GM12865 (cell line): ENCODE measurements around the gene C13orf46.

Experiments
- DNase-seq: peaks from one replicate; pipeline ENCODE4 v3.0.0; 2010; ENCODE audit warnings: low read depth
- H3K4me3 ChIP-seq: 2 replicates; pipeline ENCODE4 v1.5.1; 2011; ENCODE audit warnings: mild to moderate bottlenecking, low read depth, low read length, control low read depth
- CTCF ChIP-seq: IDR thresholded peaks from 2 replicates; pipeline ENCODE4 v1.5.1; 2011; ENCODE audit warnings: low read length, control low read depth, low read depth, inconsistent platforms; ENCODE audit not compliant: insufficient read depth; ENCODE audit errors: missing control alignments

Gene C13orf46

GRCh38 chr13:113929628-113930615 lies 44.0 kb downstream of the C13orf46 start:
- TF ChIP-seq CTCF: no peak
- DNase-seq: no peak
- no peak overlapping the region for H3K4me3 ChIP-seq

DNA sequence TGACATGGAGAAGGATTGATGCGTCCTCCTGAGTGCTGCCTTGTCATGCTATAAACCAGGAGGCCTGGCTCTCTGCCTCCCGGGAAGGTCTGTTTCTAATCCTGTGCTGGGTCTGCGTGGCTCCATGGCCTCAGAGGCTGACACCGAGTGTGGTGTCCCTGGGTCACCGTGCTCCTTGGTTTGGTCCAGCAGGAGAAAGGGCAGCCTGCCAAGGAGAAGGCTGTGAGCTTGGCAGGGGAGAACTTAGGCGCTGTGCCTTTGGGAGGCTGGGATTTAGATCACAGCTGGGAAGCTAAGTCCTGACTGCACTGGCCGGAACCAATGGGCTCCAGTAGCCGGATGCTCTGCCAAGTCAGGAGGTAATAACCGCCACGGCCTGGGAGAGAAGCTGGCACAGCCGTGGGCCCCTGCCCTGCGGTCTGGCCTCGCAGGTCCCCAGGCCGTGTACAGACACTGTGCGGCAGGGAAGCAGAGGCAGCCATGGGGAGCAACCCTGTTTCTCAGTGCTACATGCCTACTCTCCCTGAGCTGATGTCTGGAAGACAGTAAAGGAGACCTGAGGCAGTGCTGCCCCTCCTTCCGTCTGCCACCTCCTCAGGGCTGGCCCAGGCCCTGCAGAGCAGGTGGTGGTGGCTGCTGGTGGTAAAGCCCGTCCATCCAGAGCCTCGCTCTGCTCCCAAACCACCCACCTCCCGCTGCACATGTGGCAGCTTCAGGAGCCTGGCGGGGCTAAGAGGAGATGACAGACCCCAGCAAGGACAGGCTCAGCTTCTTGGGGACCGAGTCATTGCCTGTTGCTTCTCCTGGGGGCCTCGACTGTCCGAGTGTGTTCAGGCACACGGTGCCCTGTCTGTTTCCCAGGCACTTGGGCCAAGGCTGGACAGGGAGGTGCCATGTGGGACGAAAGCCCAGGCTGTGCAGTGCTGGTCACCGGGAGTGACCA lies 44.9 kb downstream of the C13orf46 start:
- DNase-seq: no peak
- H3K4me3 ChIP-seq: no peak overlapping the region
- TF ChIP-seq CTCF: no peak

DNA sequence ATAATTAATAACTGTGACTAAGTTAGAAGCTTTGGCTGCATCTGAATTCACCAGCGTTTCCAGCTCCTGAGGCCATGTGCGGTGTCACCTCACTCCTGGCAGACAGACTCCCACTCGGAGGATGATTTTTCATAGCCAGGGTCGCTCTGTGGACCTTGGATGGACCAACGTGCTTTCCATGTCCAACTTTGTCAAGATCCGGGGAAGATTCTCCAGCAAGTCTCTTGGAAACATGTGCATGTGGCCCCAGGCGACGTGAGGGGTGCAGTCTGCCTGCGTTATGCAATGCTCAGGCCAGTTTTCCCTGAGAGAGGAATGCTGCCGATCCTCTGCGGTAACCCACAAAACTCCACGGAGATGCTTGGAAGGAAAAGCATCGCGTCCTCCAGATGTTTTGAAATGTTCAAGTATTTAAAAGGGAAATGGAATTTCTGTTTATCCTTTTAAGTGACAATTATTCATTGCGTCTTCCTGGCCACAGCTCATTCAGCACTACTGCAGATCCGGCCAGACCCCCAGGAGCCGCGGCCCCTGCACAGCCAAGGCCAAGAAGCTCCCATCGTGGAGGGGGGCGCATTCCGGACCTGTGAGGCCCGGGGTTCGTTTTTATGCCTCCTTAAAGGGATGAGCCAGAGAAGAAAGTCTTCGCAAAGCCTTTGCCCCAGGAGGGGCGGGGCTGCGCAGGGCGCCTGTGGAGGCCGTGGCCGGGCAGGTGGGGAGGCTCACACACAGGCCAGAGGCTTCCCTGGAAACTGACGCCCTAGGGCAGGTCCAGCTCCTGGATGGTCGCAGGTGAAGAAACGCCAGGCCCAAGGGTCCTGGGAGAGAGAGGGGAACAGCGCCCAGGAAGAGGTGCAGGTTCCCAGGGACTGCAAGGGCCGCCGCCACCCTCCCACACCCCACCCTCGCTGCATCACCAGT lies 46.0 kb downstream of the C13orf46 start:
- no peak overlapping the region for H3K4me3 ChIP-seq
- no peak for TF ChIP-seq CTCF
- no peak for DNase-seq

DNA sequence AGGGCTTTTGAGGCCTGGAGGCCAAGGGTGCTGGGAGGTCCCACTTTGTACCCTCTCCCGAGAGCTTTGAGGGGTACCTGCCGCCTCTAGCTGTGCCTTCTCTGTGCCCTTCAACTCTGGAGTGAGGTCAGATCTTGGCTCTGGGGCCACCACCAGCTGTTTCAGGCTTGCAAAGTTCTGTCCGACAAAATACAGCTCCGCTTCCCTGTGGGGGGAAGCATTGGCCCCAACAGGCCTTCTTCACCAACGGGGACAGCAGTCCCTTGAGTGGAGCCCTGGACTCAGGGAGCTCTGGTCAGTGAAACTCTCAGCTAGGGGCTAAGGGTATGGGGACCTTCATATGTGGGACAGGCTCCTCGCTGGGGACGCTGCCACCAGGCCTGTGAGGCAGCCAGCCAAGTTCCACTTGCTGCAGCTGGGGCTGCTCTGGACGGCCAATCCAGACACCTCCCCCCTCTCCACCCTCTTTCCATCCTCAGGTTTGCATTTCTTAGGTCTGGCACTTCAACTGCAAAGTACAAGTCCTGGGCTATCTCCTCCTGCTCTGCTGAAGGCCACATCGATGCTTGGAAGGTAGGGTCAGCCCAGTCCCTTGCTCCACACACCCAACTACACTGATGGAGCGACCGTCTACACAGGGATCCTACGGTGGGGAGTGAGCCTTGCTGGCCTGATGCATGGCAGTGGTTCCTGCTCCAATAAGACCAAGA lies 46.8 kb downstream of the C13orf46 start:
- H3K4me3 ChIP-seq: no peak overlapping the region
- DNase-seq: no peak
- TF ChIP-seq CTCF: no peak

DNA sequence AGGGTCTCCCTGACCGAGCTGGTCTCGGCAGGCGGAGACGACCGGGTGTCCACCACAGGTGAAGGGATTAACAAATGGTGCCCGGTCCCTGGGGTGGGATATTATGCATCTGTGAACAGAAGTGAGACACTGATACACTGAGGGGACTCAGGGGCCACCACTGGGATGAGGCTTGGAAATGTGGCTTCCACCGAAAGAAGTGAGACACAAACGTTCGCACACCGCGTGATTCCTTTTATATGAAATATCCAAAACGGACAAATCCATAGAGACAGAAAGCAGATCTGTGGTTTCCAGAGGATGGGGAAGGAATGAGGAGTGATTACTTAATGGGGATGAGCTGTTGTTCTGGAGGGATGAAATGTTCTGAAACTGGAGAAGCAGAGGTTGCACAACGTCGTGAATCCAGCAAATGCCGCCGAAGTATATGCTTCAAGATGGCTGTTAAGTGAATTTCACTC lies 47.5 kb downstream of the C13orf46 start:
- H3K4me3 ChIP-seq: no peak overlapping the region
- no peak for TF ChIP-seq CTCF
- no peak for DNase-seq
